Parathyroid adenoma (tissue), 2 donors: ENCODE data around the gene ZIC3.

Experiments
- H2AFZ ChIP-seq: fragments of 300-600 bp; sonication (generic); one replicate; pipeline ENCODE4 v1.7.0; 2017; ENCODE audit warnings: antibody characterized with exemption, mild to moderate bottlenecking
- H3K27ac ChIP-seq: fragments of 300-600 bp; sonication (generic); one replicate; pipeline ENCODE4 v1.7.0; 2017
- H3K27me3 ChIP-seq: fragments of 300-600 bp; sonication (generic); one replicate; pipeline ENCODE4 v1.7.0; 2017; ENCODE audit warnings: low read length; ENCODE audit not compliant: control insufficient read depth, insufficient read depth
- H3K36me3 ChIP-seq: fragments of 300-600 bp; sonication (generic); one replicate; pipeline ENCODE4 v1.7.0; 2017; ENCODE audit warnings: low read length; ENCODE audit not compliant: control insufficient read depth, insufficient read depth
- H3K4me1 ChIP-seq: fragments of 300-600 bp; sonication (generic); one replicate; pipeline ENCODE4 v1.7.0; 2017; ENCODE audit warnings: control low read depth
- H3K4me2 ChIP-seq: fragments of 300-600 bp; sonication (generic); one replicate; pipeline ENCODE4 v1.7.0; 2017; ENCODE audit warnings: low read length
- H3K4me3 ChIP-seq: fragments of 300-600 bp; sonication (generic); one replicate; pipeline ENCODE4 v1.7.0; 2017; ENCODE audit warnings: low read depth, low read length
- H3K79me2 ChIP-seq: fragments of 300-600 bp; sonication (generic); one replicate; pipeline ENCODE4 v1.7.0; 2017; ENCODE audit warnings: control low read depth
- H3K9ac ChIP-seq: fragments of 300-600 bp; sonication (generic); one replicate; pipeline ENCODE4 v1.7.0; 2017; ENCODE audit warnings: mild to moderate bottlenecking
- H3K9me3 ChIP-seq: fragments of 300-600 bp; sonication (generic); one replicate; pipeline ENCODE4 v1.7.0; 2017; ENCODE audit warnings: low read length; ENCODE audit not compliant: control insufficient read depth
- CTCF ChIP-seq: fragments of 300-600 bp; sonication (generic); IDR thresholded peaks from one replicate; pipeline ENCODE4 v1.7.0; 2017; ENCODE audit warnings: antibody characterized with exemption, mild to moderate bottlenecking
- donor health status: primary hyperparathyroidism.

Gene ZIC3

GRCh38 chrX:137562096-137562495 is 3.8 kb upstream of the ZIC3 start:
- H2AFZ ChIP-seq = no peak overlapping the region
- H3K9me3 ChIP-seq = no peaks in the 10 kb centered on the region
- no peaks in the 10 kb centered on the region for H3K36me3 ChIP-seq
- peaks cover 7% of the 10 kb centered on the region for H3K27me3 ChIP-seq
- no peak overlapping the region for H3K4me3 ChIP-seq
- no peaks in the 10 kb centered on the region for H3K4me1 ChIP-seq
- no peak overlapping the region for H3K4me2 ChIP-seq
- H3K9ac ChIP-seq = no peak overlapping the region
- TF ChIP-seq CTCF = no peak
- H3K79me2 ChIP-seq = no peaks in the 10 kb centered on the region
- H3K27ac ChIP-seq = no peak overlapping the region

GRCh38 chrX:137563681-137564651 is 2.0 kb upstream of the ZIC3 start:
- Histone ChIP-seq H2AFZ (no peak overlapping the region), H3K27ac (no peak overlapping the region), H3K36me3 (no peaks in the 10 kb centered on the region), H3K79me2 (no peaks in the 10 kb centered on the region), H3K4me1 (no peaks in the 10 kb centered on the region), H3K4me3 (no peak overlapping the region), H3K27me3 (peaks cover 11% of the 10 kb centered on the region), H3K9me3 (no peaks in the 10 kb centered on the region), H3K9ac (no peak overlapping the region), H3K4me2 (no peak overlapping the region)
- TF ChIP-seq CTCF = no peak

- peak overlapping the region; percentile 79 for H3K4me2 ChIP-seq
- H3K9me3 ChIP-seq = no peaks in the 10 kb centered on the region
- peak overlapping the region; percentile 61 for H3K4me3 ChIP-seq
- peaks cover 11% of the 10 kb centered on the region for H3K27me3 ChIP-seq
- H3K79me2 ChIP-seq = no peaks in the 10 kb centered on the region
- no peak overlapping the region for H3K9ac ChIP-seq
- TF ChIP-seq CTCF = no peak
- H3K36me3 ChIP-seq = no peaks in the 10 kb centered on the region
- H3K4me1 ChIP-seq = no peaks in the 10 kb centered on the region
- H2AFZ ChIP-seq = peak overlapping the region; percentile 53
- H3K27ac ChIP-seq = no peak overlapping the region
These were observed 516 bp upstream of the ZIC3 start for GRCh38 chrX:137565318-137565904.

- TF ChIP-seq CTCF = no peak
- Histone ChIP-seq H3K36me3 (no peaks in the 10 kb centered on the region), H2AFZ (no peak overlapping the region), H3K9me3 (no peaks in the 10 kb centered on the region), H3K4me1 (no peaks in the 10 kb centered on the region), H3K79me2 (no peaks in the 10 kb centered on the region), H3K27ac (no peak overlapping the region), H3K27me3 (peaks cover 11% of the 10 kb centered on the region), H3K4me2 (peak overlapping the region; percentile 79), H3K9ac (no peak overlapping the region), H3K4me3 (peak overlapping the region; percentile 27)
These were observed 1.1 kb downstream of the ZIC3 start for GRCh38 chrX:137566746-137567679.
